Caco-2 (cell line): ENCODE results near the gene PALLD. TPM values are rescaled to one million over a fixed set of nuclear protein-coding genes. Genes with fewer than 3 reads are reported as not detected.

Source experiments
- BruUV-seq: library from RNA; stranded (reverse); fragments of 400-500 nt; replicated peaks from 2 replicates; lab custom pipeline; 2021; lab: Mats Ljungman, UMichigan
- CTCF ChIA-PET: fragments of 300-600 bp; sonication (Branson Sonifier 250); formaldehyde crosslinking; loops from one replicate; lab custom pipeline; 2022; ENCODE audit warnings: antibody characterized with exemption; lab: Charles Lee
- POLR2A ChIA-PET: fragments of 300-600 bp; sonication (Branson Sonifier 250); formaldehyde crosslinking; loops from one replicate; lab custom pipeline; 2022; ENCODE audit warnings: antibody characterized with exemption; lab: Charles Lee
- DNase-seq, 2 experiments: peaks; one replicate each; pipeline versions ENCODE4 v3.0.0 to v3.0.0-alpha.2; 2020 to 2022
- H3K27me3 ChIP-seq: replicated peaks from 2 replicates; pipeline ENCODE4 v1.6.0; 2011; ENCODE audit warnings: low read length; ENCODE audit not compliant: control insufficient read depth, insufficient read depth
- H3K36me3 ChIP-seq: 2 replicates; pipeline ENCODE4 v1.5.1; 2011; ENCODE audit warnings: low read length; ENCODE audit not compliant: control insufficient read depth, insufficient read depth
- H3K4me1 ChIP-seq: fragments of 250-450 bp; sonication (Bioruptor Pico); 2 replicates; pipeline ENCODE4 v1.5.1; 2020; ENCODE audit warnings: mild to moderate bottlenecking
- H3K4me3 ChIP-seq: 2 replicates; pipeline ENCODE4 v1.5.1; 2011; ENCODE audit warnings: low read depth, mild to moderate bottlenecking, control low read depth, low read length
- H3K9me3 ChIP-seq: fragments of 250-450 bp; sonication (Bioruptor Pico); 2 replicates; pipeline ENCODE4 v1.5.1; 2020; ENCODE audit warnings: mild to moderate bottlenecking, moderate library complexity
- H3K27ac Mint-ChIP-seq: one replicate; pipeline ENCODE4 v1.8.0; 2022; ENCODE audit warnings: mixed read lengths; ENCODE audit not compliant: unreplicated experiment
- H3K27me3 Mint-ChIP-seq: one replicate; pipeline ENCODE4 v1.8.0; 2022; ENCODE audit warnings: mixed read lengths; ENCODE audit not compliant: insufficient read depth, unreplicated experiment
- H3K36me3 Mint-ChIP-seq: one replicate; pipeline ENCODE4 v1.8.0; 2022; ENCODE audit warnings: mild to moderate bottlenecking, mixed read lengths; ENCODE audit not compliant: insufficient read depth, unreplicated experiment
- H3K4me1 Mint-ChIP-seq: one replicate; pipeline ENCODE4 v1.8.0; 2022; ENCODE audit warnings: low read depth, mixed read lengths; ENCODE audit not compliant: unreplicated experiment
- H3K4me3 Mint-ChIP-seq: one replicate; pipeline ENCODE4 v1.8.0; 2022; ENCODE audit warnings: mild to moderate bottlenecking, moderate library complexity, mixed read lengths; ENCODE audit not compliant: unreplicated experiment
- H3K9me3 Mint-ChIP-seq: one replicate; pipeline ENCODE4 v1.8.0; 2022; ENCODE audit warnings: mixed read lengths; ENCODE audit not compliant: unreplicated experiment
- intact Hi-C: fragments of 100-400 bp; cut with micrococcal nuclease; formaldehyde crosslinking; loops from one replicate; pipeline ENCODE4 v1.10.0; 2022; ENCODE audit not compliant: unreplicated experiment
- total RNA-seq: library from RNA; stranded (reverse); gene quantifications from 2 replicates; pipeline ENCODE4 v1.2.3, GENCODE V29; 2022
- TF ChIP-seq, protein P1 (sequence below), 2 experiments: fragments of 200-600 bp in 1 of 2; IDR thresholded peaks; 1 replicate in 1 of 2; 2 replicates in 1 of 2; pipeline versions ENCODE4 v1.5.1 to v1.8.0; 2011 to 2022; ENCODE audit warnings: antibody characterized with exemption in 1 of 2, control low read depth in 1 of 2, inconsistent platforms in 1 of 2, low read depth in 1 of 2, low read length in 1 of 2, mild to moderate bottlenecking in 1 of 2, moderate library complexity in 1 of 2; ENCODE audit not compliant: insufficient read depth in 1 of 2, severe bottlenecking in 1 of 2, unreplicated experiment in 1 of 2

Gene PALLD
- total RNA-seq, 1 experiment from 2014 or later = 12.3 TPM

DNA sequence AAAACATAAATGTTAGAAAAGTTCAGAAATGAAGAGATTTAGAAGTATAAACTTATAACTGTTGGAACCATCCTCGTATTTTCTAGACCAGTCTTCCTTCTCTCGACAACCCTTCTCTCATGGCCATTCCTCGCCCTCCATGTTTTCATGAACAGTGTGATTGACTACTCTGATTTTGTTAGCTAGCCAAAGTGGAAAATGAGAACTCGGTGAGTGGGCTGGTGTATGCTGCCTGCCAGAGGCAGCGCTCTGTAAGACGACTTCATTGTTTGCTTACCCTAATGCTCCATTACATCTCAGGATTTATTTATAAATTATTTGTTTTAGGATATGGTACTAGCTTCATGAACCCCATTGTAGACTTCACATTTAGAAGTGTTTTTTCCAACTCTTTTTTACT lies 360.2 kb downstream of the PALLD start:
- CTCF ChIA-PET = no interaction called here
- intact Hi-C loops = no loop called here
- POLR2A ChIA-PET = no interaction called here
- no peaks in the 10 kb centered on the region for H3K36me3 ChIP-seq
- H3K9me3 ChIP-seq = no peaks in the 10 kb centered on the region
- H3K27me3 ChIP-seq = no peaks in the 10 kb centered on the region
- Mint-ChIP-seq H3K9me3 (no peaks in the 10 kb centered on the region), H3K27ac (no peak overlapping the region), H3K4me3 (no peak overlapping the region), H3K36me3 (peaks cover 5% of the 10 kb centered on the region), H3K27me3 (no peaks in the 10 kb centered on the region), H3K4me1 (peaks cover 8% of the 10 kb centered on the region)
- no peaks in the 10 kb centered on the region for H3K4me1 ChIP-seq
- TF ChIP-seq, protein P1, sequence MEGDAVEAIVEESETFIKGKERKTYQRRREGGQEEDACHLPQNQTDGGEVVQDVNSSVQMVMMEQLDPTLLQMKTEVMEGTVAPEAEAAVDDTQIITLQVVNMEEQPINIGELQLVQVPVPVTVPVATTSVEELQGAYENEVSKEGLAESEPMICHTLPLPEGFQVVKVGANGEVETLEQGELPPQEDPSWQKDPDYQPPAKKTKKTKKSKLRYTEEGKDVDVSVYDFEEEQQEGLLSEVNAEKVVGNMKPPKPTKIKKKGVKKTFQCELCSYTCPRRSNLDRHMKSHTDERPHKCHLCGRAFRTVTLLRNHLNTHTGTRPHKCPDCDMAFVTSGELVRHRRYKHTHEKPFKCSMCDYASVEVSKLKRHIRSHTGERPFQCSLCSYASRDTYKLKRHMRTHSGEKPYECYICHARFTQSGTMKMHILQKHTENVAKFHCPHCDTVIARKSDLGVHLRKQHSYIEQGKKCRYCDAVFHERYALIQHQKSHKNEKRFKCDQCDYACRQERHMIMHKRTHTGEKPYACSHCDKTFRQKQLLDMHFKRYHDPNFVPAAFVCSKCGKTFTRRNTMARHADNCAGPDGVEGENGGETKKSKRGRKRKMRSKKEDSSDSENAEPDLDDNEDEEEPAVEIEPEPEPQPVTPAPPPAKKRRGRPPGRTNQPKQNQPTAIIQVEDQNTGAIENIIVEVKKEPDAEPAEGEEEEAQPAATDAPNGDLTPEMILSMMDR (IDR thresholded peaks at IDR 0.05; ENCODE audit: insufficient read depth in 1 of 2, low read depth in 1 of 2, low read length in 1 of 2, severe bottlenecking in 1 of 2, unreplicated experiment in 1 of 2) = no peak
- DNase-seq = no peak
- no peak overlapping the region for H3K4me3 ChIP-seq
- no TSS peak for BruUV-seq

DNA sequence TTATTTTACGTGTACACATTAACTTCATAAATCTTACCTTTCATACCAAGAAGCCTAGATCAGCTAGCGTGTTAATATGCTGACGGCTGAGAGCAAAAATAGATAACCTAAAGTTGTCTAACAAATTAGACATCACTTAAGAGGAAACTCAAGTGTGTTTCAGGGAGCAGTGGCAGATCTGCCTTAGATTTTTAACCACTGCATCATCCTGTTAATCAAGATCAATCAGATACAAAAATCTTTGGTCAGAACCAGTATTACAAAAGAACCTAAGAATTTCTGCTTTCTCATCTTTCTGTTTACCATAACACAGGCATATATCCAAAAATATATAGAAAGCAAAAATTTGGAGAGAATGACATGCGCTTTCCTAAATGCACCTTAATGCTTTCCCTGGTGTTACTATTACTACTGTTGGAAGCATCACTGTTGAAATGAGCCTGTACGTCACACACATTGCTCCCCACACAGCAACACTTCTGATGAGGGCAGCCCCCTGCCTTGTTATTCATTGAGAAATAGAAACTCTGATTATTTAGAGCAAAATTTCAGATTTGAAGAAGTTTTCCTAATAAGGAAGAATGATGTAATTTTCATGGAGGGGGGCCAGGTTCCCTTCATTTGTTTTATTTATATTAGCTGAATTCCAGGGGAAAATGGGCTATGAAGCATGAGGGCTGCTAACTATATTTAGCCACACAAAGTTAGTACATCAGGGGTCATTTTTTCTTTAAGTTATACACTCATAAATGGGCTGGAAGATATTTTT lies 360.9 kb downstream of the PALLD start:
- no peak overlapping the region for H3K4me3 ChIP-seq
- H3K36me3 ChIP-seq = no peaks in the 10 kb centered on the region
- H3K4me1 Mint-ChIP-seq = peaks cover 8% of the 10 kb centered on the region
- H3K9me3 Mint-ChIP-seq = no peaks in the 10 kb centered on the region
- peaks cover 5% of the 10 kb centered on the region for H3K36me3 Mint-ChIP-seq
- no peak overlapping the region for H3K27ac Mint-ChIP-seq
- H3K27me3 ChIP-seq = no peaks in the 10 kb centered on the region
- no peak for DNase-seq
- no peaks in the 10 kb centered on the region for H3K9me3 ChIP-seq
- H3K4me1 ChIP-seq = no peaks in the 10 kb centered on the region
- POLR2A ChIA-PET = no interaction called here
- no peaks in the 10 kb centered on the region for H3K27me3 Mint-ChIP-seq
- TF ChIP-seq, protein P1 (IDR thresholded peaks at IDR 0.05; ENCODE audit: insufficient read depth in 1 of 2, low read depth in 1 of 2, low read length in 1 of 2, severe bottlenecking in 1 of 2, unreplicated experiment in 1 of 2) = no peak
- intact Hi-C loops = no loop called here
- CTCF ChIA-PET = no interaction called here
- H3K4me3 Mint-ChIP-seq = no peak overlapping the region
- no TSS peak for BruUV-seq

DNA sequence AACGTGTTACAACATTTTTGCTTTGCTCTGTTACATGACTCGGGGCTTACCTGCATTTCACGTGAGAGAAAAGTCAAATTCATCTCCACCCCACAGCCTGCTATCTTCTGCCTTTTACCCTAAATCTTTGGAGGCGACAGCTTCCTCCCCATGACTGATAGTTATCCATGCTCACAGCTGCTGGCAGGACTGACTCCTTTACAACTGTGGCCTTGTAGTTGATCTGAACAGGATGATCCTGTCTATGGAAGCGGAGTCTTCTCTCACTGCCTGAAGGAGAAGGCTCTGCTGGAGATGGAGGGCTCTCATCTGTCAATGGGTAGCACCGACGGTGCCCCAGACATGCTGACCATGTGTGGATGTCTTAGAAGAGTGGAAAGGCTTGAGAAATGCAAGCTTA lies 362.2 kb downstream of the PALLD start:
- Mint-ChIP-seq H3K27ac (no peak overlapping the region), H3K9me3 (no peaks in the 10 kb centered on the region), H3K27me3 (no peaks in the 10 kb centered on the region), H3K4me3 (no peak overlapping the region), H3K4me1 (no peaks in the 10 kb centered on the region), H3K36me3 (peaks cover 5% of the 10 kb centered on the region)
- no peaks in the 10 kb centered on the region for H3K36me3 ChIP-seq
- no peak overlapping the region for H3K4me3 ChIP-seq
- ChIA-PET POLR2A (no interaction called here), CTCF (no interaction called here)
- no peaks in the 10 kb centered on the region for H3K9me3 ChIP-seq
- BruUV-seq = no TSS peak
- no peak for DNase-seq
- no peaks in the 10 kb centered on the region for H3K4me1 ChIP-seq
- TF ChIP-seq, protein P1 (IDR thresholded peaks at IDR 0.05; ENCODE audit: insufficient read depth in 1 of 2, low read depth in 1 of 2, low read length in 1 of 2, severe bottlenecking in 1 of 2, unreplicated experiment in 1 of 2) = no peak
- H3K27me3 ChIP-seq = no peaks in the 10 kb centered on the region
- intact Hi-C loops = no loop called here
